AG10803 (cell line): ENCODE results near the gene ABHD12.

Experiments used
- DNase-seq: peaks from one replicate; pipeline ENCODE4 v3.0.0; 2010; ENCODE audit warnings: low read depth
- H3K4me3 ChIP-seq: 2 replicates; pipeline ENCODE4 v1.5.1; 2011; ENCODE audit warnings: mild to moderate bottlenecking, low read length, control low read depth
- TF ChIP-seq, protein P1 (sequence below): conservative IDR thresholded peaks from 2 replicates; pipeline ENCODE4 v1.5.1; 2011; ENCODE audit warnings: mild to moderate bottlenecking, low read length, control low read depth, inconsistent platforms

ABHD12 gene

DNA sequence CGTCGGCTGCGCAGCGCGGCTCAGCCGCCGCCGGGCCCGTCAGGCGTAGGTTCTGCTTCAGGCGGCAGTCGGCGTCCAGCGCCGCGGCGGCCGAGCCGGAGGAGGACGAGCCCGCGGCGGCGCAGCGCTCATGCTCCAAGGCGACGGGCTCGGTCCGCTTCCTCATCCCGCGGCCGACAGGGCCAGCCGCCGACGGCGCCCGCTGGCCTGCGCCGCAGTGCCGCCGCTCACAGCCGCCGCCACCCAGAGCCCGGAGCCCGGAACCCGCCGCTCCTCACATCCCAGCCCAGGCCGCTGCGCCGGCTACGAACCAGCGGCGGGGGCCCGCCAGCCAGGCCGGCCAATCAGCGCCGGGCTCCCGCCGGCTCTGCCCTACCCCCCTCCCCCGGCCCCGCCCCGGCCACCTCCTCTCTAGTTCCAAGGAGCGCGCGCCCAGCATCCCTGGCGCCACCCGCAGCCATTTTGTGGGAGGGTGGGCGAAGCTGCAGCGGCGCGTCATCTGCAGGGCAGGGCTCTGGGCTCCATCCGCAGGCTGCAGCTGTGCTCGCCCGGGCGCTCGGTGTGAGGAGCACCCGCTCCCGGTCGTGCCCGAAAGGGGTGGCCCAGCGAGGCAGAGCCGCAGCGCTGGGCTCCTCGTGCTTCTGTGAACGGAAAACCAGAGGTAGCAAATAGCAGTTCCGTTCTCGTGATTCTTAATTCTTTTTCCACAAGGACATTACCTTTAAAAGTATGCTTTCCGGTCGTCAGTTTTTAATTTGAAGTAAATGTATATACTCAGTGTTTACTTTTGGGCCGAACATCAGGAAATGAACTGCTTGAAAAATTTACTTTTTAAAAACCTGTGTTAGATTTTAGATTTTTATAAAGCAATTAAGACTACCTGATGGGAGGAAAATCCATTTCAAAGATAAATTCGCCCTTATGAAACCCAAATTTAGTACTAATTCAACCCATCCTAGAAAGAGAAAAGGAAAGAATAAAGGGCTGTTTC is at the start of gene ABHD12:
ABHD12 (minus strand) TSS at position 298 of the 991 bp plus-strand sequence; CDS start at position 166, 132 bp downstream.
- H3K4me3 ChIP-seq, result peak within 1 kb of the TSS; percentile 76
- peak; percentile 97 for DNase-seq
- TF ChIP-seq, protein P1, sequence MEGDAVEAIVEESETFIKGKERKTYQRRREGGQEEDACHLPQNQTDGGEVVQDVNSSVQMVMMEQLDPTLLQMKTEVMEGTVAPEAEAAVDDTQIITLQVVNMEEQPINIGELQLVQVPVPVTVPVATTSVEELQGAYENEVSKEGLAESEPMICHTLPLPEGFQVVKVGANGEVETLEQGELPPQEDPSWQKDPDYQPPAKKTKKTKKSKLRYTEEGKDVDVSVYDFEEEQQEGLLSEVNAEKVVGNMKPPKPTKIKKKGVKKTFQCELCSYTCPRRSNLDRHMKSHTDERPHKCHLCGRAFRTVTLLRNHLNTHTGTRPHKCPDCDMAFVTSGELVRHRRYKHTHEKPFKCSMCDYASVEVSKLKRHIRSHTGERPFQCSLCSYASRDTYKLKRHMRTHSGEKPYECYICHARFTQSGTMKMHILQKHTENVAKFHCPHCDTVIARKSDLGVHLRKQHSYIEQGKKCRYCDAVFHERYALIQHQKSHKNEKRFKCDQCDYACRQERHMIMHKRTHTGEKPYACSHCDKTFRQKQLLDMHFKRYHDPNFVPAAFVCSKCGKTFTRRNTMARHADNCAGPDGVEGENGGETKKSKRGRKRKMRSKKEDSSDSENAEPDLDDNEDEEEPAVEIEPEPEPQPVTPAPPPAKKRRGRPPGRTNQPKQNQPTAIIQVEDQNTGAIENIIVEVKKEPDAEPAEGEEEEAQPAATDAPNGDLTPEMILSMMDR, result peak; percentile 13; the same call in 1 of the 2 replicates

DNA sequence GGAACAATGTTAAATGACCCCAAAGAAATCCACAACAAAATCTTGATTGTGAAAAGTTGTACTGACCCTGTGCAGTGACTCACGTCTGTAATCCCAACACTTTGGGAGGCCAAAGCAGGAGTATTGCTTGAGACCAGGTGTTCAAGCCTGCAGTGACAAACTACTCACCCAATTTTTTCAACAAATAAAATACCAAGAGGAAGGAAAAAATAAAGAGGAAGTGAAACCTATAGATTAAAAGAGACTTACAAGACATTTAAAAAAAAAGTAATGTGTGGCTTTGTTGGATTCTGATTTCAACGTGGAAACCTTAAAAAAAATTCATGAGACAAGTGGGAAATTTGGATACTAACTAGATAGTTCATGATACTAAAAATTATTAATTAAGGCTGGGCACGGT is 48.7 kb upstream of the ABHD12 start:
- no peak for DNase-seq
- TF ChIP-seq, protein P1, result no peak

GRCh38 chr20:25437153-25437581 is 46.5 kb upstream of the ABHD12 start:
- TF ChIP-seq, protein P1, result no peak
- peak; percentile 23 for DNase-seq
- H3K4me3 ChIP-seq, result no peak overlapping the region

More for the DNA sequence above, 48.7 kb upstream of the ABHD12 start:
- H3K4me3 ChIP-seq, result no peak overlapping the region

GRCh38 chr20:25424536-25424935 is 33.9 kb upstream of the ABHD12 start:
- no peak overlapping the region for H3K4me3 ChIP-seq
- TF ChIP-seq, protein P1, result no peak
- no peak for DNase-seq

- no peak for DNase-seq
- no peak overlapping the region for H3K4me3 ChIP-seq
- TF ChIP-seq, protein P1, result no peak
These were observed 31.4 kb upstream of the ABHD12 start for GRCh38 chr20:25422032-25422431.

DNA sequence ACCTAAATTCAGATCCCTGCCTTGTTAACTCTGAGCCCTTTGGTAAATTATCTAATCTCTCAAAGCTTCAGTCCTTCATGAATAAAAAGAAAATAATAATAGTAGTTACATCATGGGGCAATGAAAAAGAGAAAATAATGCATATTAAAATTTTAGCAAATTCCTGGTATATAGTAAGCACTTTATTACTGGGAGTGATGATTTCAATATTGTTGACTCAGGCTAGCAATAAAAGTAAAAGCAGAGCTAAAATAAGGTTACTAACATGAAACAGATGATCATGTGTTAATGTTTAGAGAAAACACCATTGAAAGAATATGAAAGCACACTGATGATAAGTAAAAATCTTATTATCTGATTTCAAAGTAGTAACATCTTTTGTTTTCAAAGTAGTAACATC is 30.5 kb upstream of the ABHD12 start:
- DNase-seq, result peak; percentile 39
- no peak overlapping the region for H3K4me3 ChIP-seq
- TF ChIP-seq, protein P1, result no peak

DNA sequence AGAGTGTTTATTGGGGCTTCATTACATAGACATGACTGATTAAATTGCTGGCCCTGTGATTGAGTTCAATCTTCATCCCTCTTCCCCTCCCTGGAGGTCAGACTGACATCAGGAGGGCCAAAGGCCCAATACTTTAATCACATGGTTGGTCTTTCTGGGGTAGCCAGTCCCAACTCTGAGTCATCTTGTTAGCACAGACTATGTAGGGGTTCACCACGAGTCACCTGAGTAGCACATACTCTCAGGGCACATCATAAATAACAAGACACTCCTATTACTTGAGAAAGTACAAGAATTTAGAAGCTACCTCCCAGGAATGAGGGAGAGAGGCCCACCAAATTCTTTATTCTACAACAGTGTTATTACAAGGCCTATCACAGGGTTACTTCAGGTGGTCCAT is 28.1 kb upstream of the ABHD12 start:
- DNase-seq, result peak; percentile 25
- no peak overlapping the region for H3K4me3 ChIP-seq
- TF ChIP-seq, protein P1, result no peak
